Left cardiac atrium (tissue), 4 donors: Measurements from ENCODE around the gene COL3A1. TPM values are rescaled to one million over a fixed set of nuclear protein-coding genes. Genes with fewer than 3 reads are reported as not detected.

Experiments
- ATAC-seq, 2 donors: fragments of 200-7000 bp; cut with Tn5 transposase; one replicate each; pipeline ENCODE4 v1.9.1; 2020; ENCODE audit warnings: mild to moderate bottlenecking in 2 of 2, moderate library complexity in 2 of 2
- DNase-seq: peaks from one replicate; pipeline ENCODE4 v3.0.0-alpha.2; 2020
- intact Hi-C, 2 donors: fragments of 100-400 bp; cut with DNase I; formaldehyde crosslinking; loops; one replicate each; pipeline versions ENCODE4 v1.14.1 to v1.15.1; 2022 to 2023
- long read RNA-seq: library from polyadenylated mRNA; unstranded; transcript quantifications from one replicate; pipeline ENCODE4 v2.0.0, GENCODE V29; 2021
- total RNA-seq, 2 donors: library from RNA; stranded (reverse); fragmentation: NEBNext Ultra II Directional; extraction: Animal tissue kit (Norgen Biotek cat#: 25700); gene quantifications; one replicate each; pipeline ENCODE4 v1.2.1, GENCODE V29; 2021
- donor health status: DM: no; HTN: yes; CAD: no.
- donor health status: DM: no; HTN: yes; CAD: no; lungs with severe emphysema.
- donor health status: DM: yes; HTN: yes; CAD: no.
- donor health status: Dilated cardiomyopathy.

The COL3A1 gene
- 100 to 1,000 TPM; 202 to 305 TPM for total RNA-seq
- long read RNA-seq, full-length matches to known transcripts, result 339 of 412 reads
- long read RNA-seq, partial matches to known transcripts, result 57 of 412 reads
- long read RNA-seq, other reads (novel, unspliced or antisense), result 16 of 412 reads

DNA sequence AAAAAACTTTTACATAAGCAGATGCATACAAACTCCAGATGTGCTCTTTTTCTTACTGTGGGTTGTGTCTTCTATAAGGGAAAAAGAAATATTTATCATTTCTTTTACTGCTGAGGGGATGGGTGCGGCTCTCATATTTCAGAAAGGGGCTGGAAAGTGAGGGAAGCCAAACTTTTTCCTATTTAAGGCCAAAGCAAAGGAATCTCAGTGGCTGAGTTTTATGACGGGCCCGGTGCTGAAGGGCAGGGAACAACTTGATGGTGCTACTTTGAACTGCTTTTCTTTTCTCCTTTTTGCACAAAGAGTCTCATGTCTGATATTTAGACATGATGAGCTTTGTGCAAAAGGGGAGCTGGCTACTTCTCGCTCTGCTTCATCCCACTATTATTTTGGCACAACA, at the start of gene COL3A1:
Gene COL3A1, plus strand, starts transcription at position 210 of the 400 bp plus-strand sequence. Its CDS starts 117 bp downstream, at position 327.
- ATAC-seq (peak; percentile 23 to 32), DNase-seq (peak; percentile 49)
- intact Hi-C loops, result loop anchor here in 1 of 2 donors (5.0 to 10.0 kb wide), 2 partner anchors 189 to 447 kb away; no protein-coding TSS in a partner anchor

DNA sequence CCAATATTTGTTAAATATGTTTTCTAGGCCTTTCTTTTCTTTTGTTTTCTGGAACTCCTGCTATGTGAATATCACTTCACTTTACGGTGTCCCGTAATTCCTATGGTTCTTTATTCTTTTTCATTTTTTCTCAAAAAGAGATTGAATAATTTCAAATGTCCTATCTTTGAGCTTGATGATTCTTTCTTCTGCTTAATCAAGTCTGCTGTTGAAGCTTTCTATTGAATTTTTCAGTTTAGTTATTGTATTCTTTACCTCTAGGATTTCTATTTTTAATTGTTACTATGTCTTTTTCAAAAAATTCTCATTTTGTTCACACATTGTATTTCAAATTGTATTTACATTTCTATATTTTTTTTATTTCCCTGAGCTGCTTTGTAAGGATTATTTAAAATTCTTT, 45.5 kb upstream of the COL3A1 start:
- DNase-seq (no peak), ATAC-seq (no peak)
- intact Hi-C loops, result no loop called here

DNA sequence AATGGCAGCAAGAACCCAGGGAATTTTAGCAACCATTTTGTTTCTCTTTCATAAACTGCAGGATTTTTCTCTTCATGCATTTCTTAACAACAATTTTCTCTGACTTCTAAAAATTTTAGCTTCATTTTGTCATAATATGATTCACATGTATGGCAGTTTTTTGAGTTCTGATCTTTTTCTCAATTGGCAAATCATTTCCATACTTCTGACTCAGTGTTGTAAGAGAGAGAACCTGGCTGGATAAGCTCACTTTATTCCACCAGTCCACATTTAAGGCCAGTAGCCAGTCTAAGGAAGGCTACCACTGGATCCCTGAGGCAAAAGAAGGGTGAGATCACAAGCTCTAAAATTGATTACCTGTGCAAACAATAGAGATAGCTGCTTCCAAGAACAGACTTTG, 42.8 kb upstream of the COL3A1 start:
- intact Hi-C loops, result no loop called here
- DNase-seq (no peak), ATAC-seq (no peak)

DNA sequence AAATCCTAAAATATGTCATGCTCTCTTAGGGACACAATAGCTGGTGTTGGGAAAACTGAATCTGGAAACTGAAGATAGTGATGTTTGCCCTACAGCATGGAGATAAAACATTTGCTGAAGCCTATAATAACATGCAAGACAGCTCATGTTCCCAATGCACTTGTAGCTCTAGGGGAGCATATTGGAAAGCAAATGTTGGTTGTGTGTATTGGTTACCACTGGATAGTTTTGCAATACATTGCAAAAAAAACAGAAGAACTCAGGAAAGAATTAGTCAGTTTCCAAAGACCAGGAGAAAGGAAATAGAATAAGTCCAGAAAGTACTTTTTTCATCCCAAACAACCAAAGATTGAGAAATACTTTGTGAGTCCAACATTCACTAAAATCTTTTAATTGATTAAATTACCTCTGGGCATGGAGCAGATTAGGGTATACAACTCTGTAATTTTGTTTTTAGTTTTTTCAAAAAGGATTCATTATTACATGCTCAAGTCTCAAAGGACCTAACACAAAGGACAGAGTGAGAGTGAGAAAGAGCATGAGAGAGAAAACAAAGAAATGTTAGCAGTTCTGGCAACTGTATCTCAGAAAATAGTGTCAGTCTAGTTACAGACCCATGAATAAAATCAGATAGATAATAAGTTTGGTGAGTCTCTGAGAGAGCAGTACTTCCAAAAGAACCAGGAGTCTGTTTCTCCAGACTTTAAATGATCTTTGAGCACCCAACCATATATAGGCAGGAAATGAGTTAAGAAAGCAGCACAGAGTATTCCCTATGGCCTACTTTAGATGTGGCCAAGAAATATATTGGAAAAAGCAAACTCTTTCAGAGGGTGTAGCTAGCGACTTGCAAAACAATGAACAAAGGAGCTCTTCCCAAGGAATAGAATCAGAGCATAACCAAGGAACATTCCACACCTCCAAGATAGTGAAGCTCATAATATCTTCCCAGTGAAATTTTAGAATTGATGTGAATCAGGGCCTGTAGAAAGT, 36.6 kb upstream of the COL3A1 start:
- intact Hi-C loops, result no loop called here
- no peak for DNase-seq
- ATAC-seq, result peak; percentile 75 to 87

DNA sequence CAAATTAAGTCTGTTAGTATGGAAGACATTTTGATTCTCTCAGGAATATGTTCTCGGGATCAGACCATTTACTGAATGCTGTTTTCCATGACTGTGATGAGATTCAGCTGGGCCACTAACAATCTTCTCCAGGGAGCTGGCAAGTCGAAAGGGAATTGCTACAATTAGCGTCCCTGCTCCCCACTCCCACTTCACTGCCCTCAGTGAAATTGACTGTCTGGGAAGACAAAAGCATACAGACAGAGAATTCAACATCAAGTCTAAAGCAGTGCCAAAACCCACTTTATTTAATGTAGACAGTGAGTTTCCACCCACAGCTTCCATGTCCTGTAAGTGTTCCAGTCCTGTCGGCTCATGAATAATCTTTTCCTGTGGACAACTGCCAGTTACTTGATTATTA, 34.0 kb upstream of the COL3A1 start:
- ATAC-seq, result peak; percentile 60 to 73
- intact Hi-C loops, result no loop called here

DNA sequence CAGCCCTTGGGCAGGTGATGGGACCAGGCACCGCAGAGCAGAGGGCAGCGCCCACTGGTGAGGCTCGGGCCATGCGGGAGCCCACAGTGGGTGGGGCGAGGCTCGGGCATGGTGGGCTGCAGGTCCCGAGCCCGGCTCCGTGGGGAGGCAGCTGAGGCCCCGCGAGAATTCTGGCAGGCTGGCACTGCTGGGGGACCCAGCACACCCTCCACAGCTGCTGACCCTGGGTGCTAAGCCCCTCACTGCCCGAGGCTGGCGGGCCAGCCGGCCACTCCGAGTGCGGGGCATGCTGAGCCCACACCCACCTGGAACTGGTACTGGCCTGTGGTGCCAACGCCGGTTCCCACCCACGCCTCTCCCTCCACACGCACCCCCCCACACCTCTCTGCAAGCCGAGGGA, 29.7 kb upstream of the COL3A1 start:
- DNase-seq, result no peak
- ATAC-seq, result no peak
- intact Hi-C loops, result no loop called here

More for the DNA sequence above, 34.0 kb upstream of the COL3A1 start:
- DNase-seq, result no peak

DNA sequence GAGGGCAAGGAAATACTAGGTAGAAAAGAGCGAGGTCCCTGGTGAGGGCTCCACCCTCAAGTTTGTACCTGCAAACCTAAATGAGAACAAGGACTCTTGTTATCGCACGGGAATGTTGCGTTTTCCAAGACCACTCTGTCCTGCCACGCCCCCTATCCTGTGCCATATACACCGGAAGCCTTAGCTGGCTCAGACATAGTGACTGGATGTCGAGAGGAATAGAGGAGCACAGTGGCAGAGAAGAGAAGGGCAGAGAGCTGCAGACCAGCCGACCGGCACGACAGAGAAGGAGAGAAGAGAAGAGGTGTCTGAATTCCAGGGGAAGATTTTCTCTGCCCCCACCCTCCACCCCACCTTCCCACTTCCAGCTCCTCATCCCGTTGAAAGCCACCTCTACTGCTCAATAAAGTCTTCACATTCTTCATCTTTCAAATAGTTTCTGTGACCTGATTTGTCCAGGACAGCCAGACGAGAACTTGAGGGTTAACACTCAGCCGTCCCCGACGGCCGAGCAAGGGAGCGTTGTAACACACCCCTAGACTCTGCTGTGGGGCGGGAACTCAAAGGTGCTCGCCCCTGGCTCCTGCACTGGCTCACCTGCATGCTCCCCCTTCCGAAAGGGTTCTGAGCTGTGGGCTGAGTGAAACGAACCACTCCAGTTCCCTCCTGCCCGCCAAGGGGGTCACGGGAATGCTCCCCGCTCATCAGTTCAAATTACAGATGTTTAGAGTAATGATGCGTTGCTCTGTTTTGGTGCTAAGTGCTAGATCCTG, 24.9 kb upstream of the COL3A1 start:
- intact Hi-C loops, result no loop called here
- no peak for ATAC-seq
- DNase-seq, result no peak

DNA sequence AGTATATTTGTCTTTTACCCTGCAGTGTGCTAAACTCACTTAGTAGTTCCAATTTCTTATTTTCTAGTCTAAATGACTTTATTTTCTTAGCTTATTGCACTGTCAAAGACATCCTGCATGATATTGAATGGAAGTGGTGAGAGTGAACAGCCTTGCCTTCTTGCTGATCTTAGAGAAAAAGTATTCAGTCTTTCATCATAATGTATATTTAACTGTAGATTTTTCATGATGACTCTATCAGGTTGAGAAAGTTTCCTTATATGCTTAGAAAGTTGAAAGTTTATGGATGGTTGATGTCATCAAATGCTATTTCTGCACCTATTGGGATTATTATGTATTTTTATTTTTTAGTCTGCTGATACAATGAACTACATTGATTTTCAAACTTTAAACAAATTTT, 21.3 kb upstream of the COL3A1 start:
- ATAC-seq (no peak), DNase-seq (no peak)
- intact Hi-C loops, result no loop called here

DNA sequence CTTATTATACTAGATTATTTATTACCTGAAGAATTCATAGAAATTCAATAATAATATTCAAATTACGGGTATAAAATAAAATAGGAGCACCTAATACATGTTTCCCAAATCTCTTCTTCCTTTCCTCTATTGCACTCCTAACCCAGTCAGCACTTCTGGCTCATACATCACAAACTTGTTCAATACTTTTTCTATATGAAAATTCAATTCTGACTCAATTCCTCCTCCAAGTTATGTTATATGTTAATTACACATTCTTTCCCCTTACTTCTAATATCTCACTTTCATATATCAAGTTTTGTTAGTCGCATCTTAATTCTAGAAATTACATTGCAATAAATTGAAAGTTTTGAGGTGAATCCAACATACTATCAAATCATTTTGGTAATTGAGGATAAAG, 17.9 kb upstream of the COL3A1 start:
- no peak for ATAC-seq
- intact Hi-C loops, result no loop called here
- no peak for DNase-seq

DNA sequence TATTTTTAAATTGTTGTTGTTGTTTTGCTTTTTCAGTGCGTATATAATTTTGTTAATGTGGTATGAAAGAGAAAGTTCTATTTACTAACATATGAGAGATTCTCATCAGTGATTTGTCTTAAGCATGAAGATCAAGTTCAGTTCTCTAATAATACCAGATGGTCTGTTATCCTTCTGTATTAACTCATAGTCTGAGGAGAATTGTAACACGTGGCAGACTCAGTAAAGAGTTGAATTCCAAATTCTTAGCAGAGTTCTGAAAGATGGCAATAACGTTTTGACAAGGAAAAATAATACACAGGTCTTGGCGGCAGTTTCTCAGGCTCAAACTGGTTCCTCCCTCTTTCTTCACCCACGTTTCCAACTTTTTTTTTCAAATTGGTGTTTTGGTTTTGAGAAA, 17.2 kb upstream of the COL3A1 start:
- ATAC-seq, result no peak
- intact Hi-C loops, result no loop called here

DNA sequence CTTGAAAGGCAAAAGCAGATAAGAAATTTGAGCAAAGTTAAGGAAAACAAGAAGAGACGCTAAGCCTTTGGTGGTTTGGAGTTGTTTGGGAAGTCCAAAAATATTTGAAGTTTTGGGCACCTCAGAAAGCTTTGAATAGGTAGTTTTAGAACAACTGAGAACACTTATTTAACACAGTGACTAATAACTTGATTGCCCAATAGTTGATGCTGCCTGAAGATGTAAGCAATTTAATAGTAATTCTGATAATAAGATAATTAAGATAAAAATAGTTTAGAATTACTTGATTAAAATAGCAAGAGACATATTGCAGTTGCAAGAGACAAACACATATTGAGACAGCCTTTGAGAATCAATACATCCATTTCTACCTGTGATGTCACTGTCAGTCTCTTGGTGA, 16.5 kb upstream of the COL3A1 start:
- DNase-seq (no peak), ATAC-seq (no peak)
- intact Hi-C loops, result no loop called here

More for the DNA sequence above, 17.2 kb upstream of the COL3A1 start:
- DNase-seq, result no peak

DNA sequence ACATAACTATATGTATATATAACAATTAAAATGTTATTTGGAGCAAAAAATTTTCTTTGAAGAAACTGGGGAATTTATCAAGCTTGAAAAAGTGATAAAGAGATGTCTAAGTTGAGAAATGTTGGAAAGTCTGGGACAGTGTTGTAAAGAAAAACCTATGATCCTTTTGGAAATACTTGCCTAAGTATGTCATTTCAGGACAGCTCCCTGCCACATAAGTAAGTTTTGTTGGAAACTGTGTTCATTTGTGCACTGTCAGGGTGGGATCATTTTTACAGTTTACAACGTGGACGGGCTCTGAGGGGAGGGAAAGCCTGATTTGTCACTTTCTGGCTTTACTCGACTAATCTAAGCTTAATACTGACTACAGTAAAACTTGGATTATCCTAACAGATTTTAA, 10.4 kb upstream of the COL3A1 start:
- intact Hi-C loops, result no loop called here
- no peak for DNase-seq

DNA sequence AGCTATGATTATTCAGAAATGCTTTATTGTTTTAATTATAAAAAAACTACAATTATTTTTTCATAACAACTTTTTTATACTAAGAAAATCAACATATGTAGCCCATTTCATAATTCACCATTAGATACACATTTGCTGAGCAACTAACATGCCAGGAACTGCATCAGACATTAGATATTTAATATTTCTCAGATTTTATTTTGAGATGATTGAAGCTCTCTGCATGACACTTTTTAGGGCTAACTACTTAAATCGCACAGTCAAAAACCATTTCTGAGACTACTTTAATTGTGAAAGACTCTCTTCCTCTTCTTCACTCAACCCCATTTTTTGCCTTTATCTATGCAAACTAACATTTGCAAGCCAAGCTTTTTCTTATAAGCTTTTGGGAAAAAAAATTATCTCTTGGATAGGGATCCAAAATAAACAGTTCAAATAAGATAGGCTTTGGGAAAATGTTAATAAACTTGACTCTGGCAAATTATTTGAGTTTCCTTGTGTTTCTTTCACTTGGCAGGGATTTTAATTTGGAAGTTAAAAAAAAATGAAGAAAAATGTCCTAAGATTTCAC, 9.1 kb upstream of the COL3A1 start:
- intact Hi-C loops, result no loop called here
- no peak for DNase-seq
- peak in 1 of 2 donors; percentile 50 for ATAC-seq

More for the DNA sequence above, 10.4 kb upstream of the COL3A1 start:
- ATAC-seq, result no peak

DNA sequence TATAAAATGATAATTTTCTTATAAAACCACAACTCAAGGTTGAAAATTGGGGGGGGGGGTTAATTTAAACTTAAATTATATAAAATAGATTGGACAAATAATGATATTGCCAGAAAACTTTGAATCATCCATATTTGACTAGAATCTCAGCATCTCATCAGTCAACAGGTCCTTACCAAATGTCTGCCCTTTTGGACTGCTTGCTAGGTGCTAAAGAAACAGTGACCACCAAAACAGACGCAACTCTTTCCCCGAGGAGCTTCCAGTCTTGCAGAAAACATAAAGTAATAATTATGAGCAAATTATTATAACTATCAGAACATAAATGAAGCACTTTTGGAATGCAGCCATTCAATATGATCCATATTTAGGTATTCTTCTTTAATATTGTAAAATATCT, 8.6 kb upstream of the COL3A1 start:
- intact Hi-C loops, result no loop called here
- DNase-seq, result no peak
- peak in 1 of 2 donors; percentile 45 for ATAC-seq

DNA sequence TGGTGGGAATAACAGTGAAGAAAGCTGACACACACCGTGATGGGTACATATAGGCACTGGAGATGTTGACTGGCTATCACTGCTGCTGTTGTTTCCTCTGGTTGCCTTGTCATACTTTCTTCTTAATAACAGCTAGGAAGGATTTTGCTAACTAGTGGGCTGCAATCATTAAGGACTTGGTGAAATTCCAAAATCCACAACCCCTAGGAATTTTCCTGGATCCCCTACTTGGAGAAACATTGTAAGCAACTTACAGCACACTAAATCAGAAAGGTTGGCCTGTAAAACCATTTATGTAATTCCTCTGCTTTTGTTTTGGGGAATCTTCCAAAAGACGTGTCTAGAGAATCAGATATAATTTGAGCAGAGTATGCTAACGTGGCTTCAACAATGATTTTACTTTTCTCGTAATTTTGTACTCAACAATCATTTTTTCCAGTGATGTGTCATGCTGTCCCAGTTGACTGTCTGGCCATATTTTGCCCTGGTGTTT, 8.0 kb upstream of the COL3A1 start:
- DNase-seq (no peak), ATAC-seq (peak; percentile 54 to 74)
- intact Hi-C loops, result no loop called here

DNA sequence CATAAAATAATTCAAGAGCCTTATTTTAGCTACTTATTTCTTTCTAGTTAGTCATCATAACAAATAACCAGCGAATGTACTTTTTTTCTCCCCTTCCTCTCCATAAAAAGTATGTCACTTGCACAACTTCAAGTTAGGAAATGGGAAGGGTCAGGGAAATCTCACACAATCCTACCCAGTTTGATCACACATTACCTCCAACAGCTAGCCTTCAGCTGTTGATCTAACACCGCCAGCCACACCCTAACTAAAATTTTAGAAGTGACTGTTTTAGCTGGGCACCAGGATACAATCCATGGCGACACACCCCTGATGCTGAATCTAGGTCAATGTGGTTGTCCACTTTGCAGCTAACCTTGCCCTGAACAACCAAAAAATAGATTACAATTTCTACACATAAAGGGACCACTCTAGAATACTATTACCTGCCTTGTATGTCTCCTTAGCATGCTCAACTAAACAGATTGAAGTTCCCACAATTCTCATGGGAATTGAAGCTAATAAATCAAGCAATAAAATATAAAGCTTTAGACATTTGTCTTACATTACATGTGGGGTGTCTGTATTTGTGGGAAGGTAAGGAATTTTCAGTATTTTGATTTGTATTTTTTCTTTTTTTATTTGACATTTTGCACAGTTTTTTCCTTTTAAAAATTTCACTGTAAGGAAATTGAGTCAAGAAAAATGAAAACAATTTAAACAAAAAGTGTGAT, 7.3 kb upstream of the COL3A1 start:
- intact Hi-C loops, result no loop called here
- no peak for DNase-seq
- peak in 1 of 2 donors; percentile 44 for ATAC-seq

DNA sequence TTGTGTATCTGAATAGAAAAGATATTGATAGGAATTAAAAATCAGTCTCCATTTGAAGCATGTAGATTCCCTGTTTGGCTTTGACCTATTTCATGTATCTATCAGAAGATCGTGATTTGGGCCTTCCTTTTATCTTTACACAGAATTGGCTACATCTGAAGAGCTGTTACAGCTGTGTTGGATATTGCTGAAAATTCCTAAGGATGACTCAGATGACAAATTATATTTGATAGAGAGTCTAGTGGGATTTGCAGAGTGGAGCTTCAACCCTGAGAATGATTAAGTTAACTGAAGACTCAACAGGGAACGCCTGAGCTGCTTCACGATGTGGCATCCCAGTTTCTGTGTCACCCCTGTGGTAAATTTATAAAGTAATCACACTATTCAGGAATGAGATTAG, 4.9 kb upstream of the COL3A1 start:
- DNase-seq (no peak), ATAC-seq (peak in 1 of 2 donors; percentile 40)
- intact Hi-C loops, result no loop called here

DNA sequence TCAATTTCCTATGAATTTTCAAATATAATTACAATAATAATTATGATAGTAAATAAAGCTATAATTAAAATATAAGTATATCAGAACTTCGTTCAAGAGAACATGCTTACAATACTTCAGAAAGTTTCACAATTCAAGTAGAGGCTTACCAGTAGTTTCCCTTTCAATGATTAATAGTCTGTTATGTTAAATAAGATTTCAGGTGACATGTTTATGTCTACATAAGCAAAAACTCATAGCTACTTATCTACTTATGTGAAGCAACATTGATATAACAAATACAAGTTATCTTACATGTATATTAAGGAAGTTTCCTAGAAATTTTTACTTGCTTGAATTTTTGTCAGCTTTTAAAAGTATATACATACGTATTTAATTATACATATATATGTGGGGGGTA, 4.5 kb upstream of the COL3A1 start:
- intact Hi-C loops, result loop anchor here in 1 of 2 donors (5.0 to 10.0 kb wide), 2 partner anchors 185 to 442 kb away; no protein-coding TSS in a partner anchor
- DNase-seq (no peak), ATAC-seq (no peak)
